Upper lobe of right lung (tissue), 1 donor: Measurements from ENCODE around the gene NHP2. TPM values are rescaled to one million over a fixed set of nuclear protein-coding genes. Genes with fewer than 3 reads are reported as not detected.

Source experiments
- ATAC-seq: fragments of 200-7000 bp; cut with Tn5 transposase; one replicate; pipeline ENCODE4 v1.9.1; 2020; ENCODE audit warnings: mild to moderate bottlenecking, moderate library complexity
- DNase-seq: peaks from one replicate; pipeline ENCODE4 v3.0.0-alpha.2; 2020
- H3K27ac ChIP-seq: fragments of 200-600 bp; one replicate; pipeline ENCODE4 v1.8.0; 2022
- H3K27me3 ChIP-seq: fragments of 200-600 bp; one replicate; pipeline ENCODE4 v1.8.0; 2022; ENCODE audit warnings: mild to moderate bottlenecking
- H3K36me3 ChIP-seq: fragments of 200-600 bp; one replicate; pipeline ENCODE4 v1.8.0; 2022
- H3K4me1 ChIP-seq: fragments of 200-600 bp; one replicate; pipeline ENCODE4 v1.8.0; 2022
- H3K4me3 ChIP-seq: fragments of 200-600 bp; one replicate; pipeline ENCODE4 v1.8.0; 2022; ENCODE audit warnings: mild to moderate bottlenecking
- H3K9me3 ChIP-seq: fragments of 200-600 bp; one replicate; pipeline ENCODE4 v1.8.0; 2022
- CTCF ChIP-seq: fragments of 200-600 bp; IDR thresholded peaks from one replicate; pipeline ENCODE4 v1.8.0; 2022; ENCODE audit warnings: antibody characterized with exemption
- intact Hi-C: fragments of 100-400 bp; cut with DNase I; formaldehyde crosslinking; loops from one replicate; pipeline ENCODE4 v1.11.0; 2022
- total RNA-seq: library from RNA; stranded (reverse); fragmentation: NEBNext Ultra II Directional; extraction: Animal tissue kit (Norgen Biotek cat#: 25700); gene quantifications from one replicate; pipeline ENCODE4 v1.2.1, GENCODE V29; 2021
- donor health status: DM: no; HTN: yes; CAD: no; lungs with severe emphysema.

NHP2 gene
- total RNA-seq, 1 donor from 2014 or later: 60.1 TPM

GRCh38 chr5:178116143-178116885 lies 37.4 kb downstream of the NHP2 start:
- no peak overlapping the region for H3K4me3 ChIP-seq
- ATAC-seq: no peak
- peaks cover 34% of the 10 kb centered on the region for H3K27me3 ChIP-seq

GRCh38 chr5:178115814-178116142 lies 37.9 kb downstream of the NHP2 start:
- DNase-seq (no peak), ATAC-seq (no peak)
- Histone ChIP-seq H3K36me3 (no peaks in the 10 kb centered on the region), H3K4me3 (peak overlapping the region; percentile 57), H3K9me3 (no peaks in the 10 kb centered on the region), H3K4me1 (peaks cover 18% of the 10 kb centered on the region), H3K27me3 (peaks cover 34% of the 10 kb centered on the region), H3K27ac (peak overlapping the region; percentile 11)
- no peak for TF ChIP-seq CTCF
- intact Hi-C loops: no loop called here

More at GRCh38 chr5:178116143-178116885, 37.4 kb downstream of the NHP2 start:
- no peak for TF ChIP-seq CTCF
- H3K9me3 ChIP-seq: no peaks in the 10 kb centered on the region
- DNase-seq: no peak
- intact Hi-C loops: no loop called here
- no peak overlapping the region for H3K27ac ChIP-seq
- peaks cover 18% of the 10 kb centered on the region for H3K4me1 ChIP-seq
- H3K36me3 ChIP-seq: no peaks in the 10 kb centered on the region

GRCh38 chr5:178115136-178115813 lies 38.4 kb downstream of the NHP2 start:
- Histone ChIP-seq H3K9me3 (no peaks in the 10 kb centered on the region), H3K27ac (peak overlapping the region; percentile 11), H3K4me3 (peak overlapping the region; percentile 57), H3K27me3 (peaks cover 34% of the 10 kb centered on the region), H3K36me3 (no peaks in the 10 kb centered on the region), H3K4me1 (peaks cover 18% of the 10 kb centered on the region)
- TF ChIP-seq CTCF: no peak
- intact Hi-C loops: no loop called here
- ATAC-seq (no peak), DNase-seq (no peak)

- no peak for TF ChIP-seq CTCF
- intact Hi-C loops: no loop called here
- Histone ChIP-seq H3K4me1 (peaks cover 18% of the 10 kb centered on the region), H3K27ac (no peak overlapping the region), H3K27me3 (peaks cover 34% of the 10 kb centered on the region), H3K9me3 (no peaks in the 10 kb centered on the region), H3K4me3 (peak overlapping the region; percentile 57), H3K36me3 (no peaks in the 10 kb centered on the region)
- DNase-seq (no peak), ATAC-seq (peak; percentile 14)
These were observed 39.2 kb downstream of the NHP2 start for GRCh38 chr5:178114325-178115135.

GRCh38 chr5:178113841-178114324 lies 39.8 kb downstream of the NHP2 start:
- ATAC-seq: no peak
- Histone ChIP-seq H3K9me3 (no peaks in the 10 kb centered on the region), H3K27ac (peak overlapping the region; percentile 42), H3K27me3 (peaks cover 34% of the 10 kb centered on the region), H3K4me3 (peak overlapping the region; percentile 57), H3K36me3 (no peaks in the 10 kb centered on the region), H3K4me1 (peaks cover 23% of the 10 kb centered on the region)
- no peak for DNase-seq
- intact Hi-C loops: loop anchor here (2.0 kb wide), 1 partner anchor 55 kb away; no protein-coding TSS in a partner anchor
- no peak for TF ChIP-seq CTCF
